Colonic mucosa (tissue), 4 donors: ENCODE data around the gene SLC30A5. TPM values are rescaled to one million over a fixed set of nuclear protein-coding genes. Genes with fewer than 3 reads are reported as not detected.
"Not testable (repeated sequence)": the region's sequence is repeated elsewhere in the genome, so short reads cannot be mapped to it uniquely, and the experiment has no call there.

Experiments used
- DNase-seq: peaks from one replicate; pipeline ENCODE4 v3.0.0-alpha.2; 2020
- H3K27ac ChIP-seq: fragments of 200-600 bp; one replicate; pipeline ENCODE4 v1.8.0; 2021
- H3K27me3 ChIP-seq: fragments of 200-600 bp; one replicate; pipeline ENCODE4 v1.8.0; 2021
- H3K36me3 ChIP-seq: fragments of 200-600 bp; one replicate; pipeline ENCODE4 v1.8.0; 2021
- H3K4me1 ChIP-seq: fragments of 200-600 bp; one replicate; pipeline ENCODE4 v1.8.0; 2021; ENCODE audit warnings: mild to moderate bottlenecking
- H3K4me3 ChIP-seq: fragments of 200-600 bp; one replicate; pipeline ENCODE4 v1.8.0; 2021
- H3K9ac ChIP-seq, 2 donors: one replicate each; pipeline ENCODE4 v1.7.0; 2013; ENCODE audit warnings: control low read depth in 2 of 2, low read depth in 2 of 2, low read length in 2 of 2
- H3K9me3 ChIP-seq: fragments of 200-600 bp; one replicate; pipeline ENCODE4 v1.8.0; 2021
- intact Hi-C: fragments of 100-400 bp; cut with DNase I; formaldehyde crosslinking; loops from one replicate; pipeline ENCODE4 v1.14.1; 2022
- total RNA-seq, 2 donors: library from RNA; stranded (reverse); fragmentation: NEBNext Ultra II Directional in 1 of 2; extraction: Animal tissue kit (Norgen Biotek cat#: 25700) in 1 of 2; gene quantifications; one replicate each; pipeline ENCODE4 v1.2.1, GENCODE V29; 2021
- TF ChIP-seq, protein P1 (sequence below): fragments of 200-600 bp; IDR thresholded peaks from one replicate; pipeline ENCODE4 v1.8.0; 2022; ENCODE audit warnings: antibody characterized with exemption, mild to moderate bottlenecking
- donor health status: healthy.
- donor health status: DM: no; HTN: no; CAD: no.
- donor health status: DM: no; HTN: no; CAD: no.

The SLC30A5 gene
- total RNA-seq, 2 donors from 2014 or later: 45.9 to 50.5 TPM

DNA sequence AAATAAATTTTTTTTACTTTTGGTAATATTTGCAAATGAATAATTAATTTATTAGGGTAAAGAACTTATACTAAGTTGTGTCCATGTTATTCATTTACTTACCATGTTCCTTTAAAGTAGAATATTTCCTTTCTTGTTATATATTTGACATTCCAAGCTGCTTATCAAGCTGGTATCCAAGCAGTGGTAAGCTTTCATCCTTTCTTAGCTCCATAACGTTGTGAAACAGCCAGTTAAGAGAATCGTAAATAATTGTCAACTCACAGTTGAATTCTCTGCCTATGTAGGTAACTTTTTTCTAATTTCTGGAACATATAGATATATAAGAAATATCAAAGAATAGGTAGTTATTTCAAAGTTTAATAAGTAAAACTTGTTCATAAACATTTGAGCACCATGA is 36.4 kb downstream of the SLC30A5 start:
- no peaks in the 10 kb centered on the region for H3K27me3 ChIP-seq
- no peaks in the 10 kb centered on the region for H3K36me3 ChIP-seq
- no peak overlapping the region for H3K27ac ChIP-seq
- DNase-seq: no peak
- no peaks in the 10 kb centered on the region for H3K9me3 ChIP-seq
- intact Hi-C loops: no loop called here
- TF ChIP-seq, protein P1, sequence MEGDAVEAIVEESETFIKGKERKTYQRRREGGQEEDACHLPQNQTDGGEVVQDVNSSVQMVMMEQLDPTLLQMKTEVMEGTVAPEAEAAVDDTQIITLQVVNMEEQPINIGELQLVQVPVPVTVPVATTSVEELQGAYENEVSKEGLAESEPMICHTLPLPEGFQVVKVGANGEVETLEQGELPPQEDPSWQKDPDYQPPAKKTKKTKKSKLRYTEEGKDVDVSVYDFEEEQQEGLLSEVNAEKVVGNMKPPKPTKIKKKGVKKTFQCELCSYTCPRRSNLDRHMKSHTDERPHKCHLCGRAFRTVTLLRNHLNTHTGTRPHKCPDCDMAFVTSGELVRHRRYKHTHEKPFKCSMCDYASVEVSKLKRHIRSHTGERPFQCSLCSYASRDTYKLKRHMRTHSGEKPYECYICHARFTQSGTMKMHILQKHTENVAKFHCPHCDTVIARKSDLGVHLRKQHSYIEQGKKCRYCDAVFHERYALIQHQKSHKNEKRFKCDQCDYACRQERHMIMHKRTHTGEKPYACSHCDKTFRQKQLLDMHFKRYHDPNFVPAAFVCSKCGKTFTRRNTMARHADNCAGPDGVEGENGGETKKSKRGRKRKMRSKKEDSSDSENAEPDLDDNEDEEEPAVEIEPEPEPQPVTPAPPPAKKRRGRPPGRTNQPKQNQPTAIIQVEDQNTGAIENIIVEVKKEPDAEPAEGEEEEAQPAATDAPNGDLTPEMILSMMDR: no peak
- no peak overlapping the region for H3K9ac ChIP-seq
- no peak overlapping the region for H3K4me3 ChIP-seq
- H3K4me1 ChIP-seq: no peaks in the 10 kb centered on the region

DNA sequence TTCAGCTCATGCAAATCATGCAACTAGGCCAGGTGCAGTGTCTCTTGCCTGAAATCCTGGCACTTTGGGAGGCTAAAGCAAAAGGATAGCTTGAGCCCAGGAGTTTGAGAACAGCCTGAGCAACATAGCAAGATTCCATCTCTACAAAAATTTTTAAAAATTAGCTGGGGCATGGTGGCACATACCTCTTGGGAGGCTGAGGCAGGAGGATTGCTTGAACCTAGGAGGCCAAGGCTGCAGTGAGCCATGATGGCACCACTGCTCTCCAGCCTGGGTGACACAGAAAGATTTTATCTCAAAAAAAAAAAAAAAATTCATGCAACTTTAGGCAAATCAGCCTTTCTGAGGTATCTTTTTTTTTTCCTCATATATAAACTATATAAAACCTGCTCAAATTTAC is 37.5 kb downstream of the SLC30A5 start:
- TF ChIP-seq, protein P1: no peak
- H3K9ac ChIP-seq: no peak overlapping the region

DNA sequence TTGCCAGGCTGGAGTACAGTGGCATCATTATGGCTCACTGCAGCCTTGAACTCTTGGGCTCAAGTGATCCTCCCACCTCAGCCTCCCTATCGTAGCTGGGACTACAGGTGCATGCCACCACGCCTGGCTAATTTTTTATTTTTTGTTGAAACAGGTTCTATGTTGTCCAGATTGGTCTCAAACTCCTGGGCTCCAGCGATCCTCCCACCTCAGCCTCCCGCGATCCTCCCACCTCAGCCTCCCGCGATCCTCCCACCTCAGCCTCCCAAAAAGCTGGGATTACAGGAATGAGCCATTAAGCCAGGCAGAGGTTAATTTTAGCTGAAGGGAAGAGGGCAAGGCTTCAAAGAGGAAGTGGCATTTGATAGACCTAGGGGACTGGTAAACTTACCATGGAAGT is 40.3 kb downstream of the SLC30A5 start:
- H3K27me3 ChIP-seq: no peaks in the 10 kb centered on the region
- intact Hi-C loops: no loop called here
- H3K27ac ChIP-seq: no peak overlapping the region
- TF ChIP-seq, protein P1: no peak
- no peaks in the 10 kb centered on the region for H3K36me3 ChIP-seq
- H3K9ac ChIP-seq: no peak overlapping the region
- no peaks in the 10 kb centered on the region for H3K9me3 ChIP-seq
- DNase-seq: no peak
- no peaks in the 10 kb centered on the region for H3K4me1 ChIP-seq
- H3K4me3 ChIP-seq: no peak overlapping the region

More for the DNA sequence above, 37.5 kb downstream of the SLC30A5 start:
- Histone ChIP-seq H3K36me3 (no peaks in the 10 kb centered on the region), H3K27ac (no peak overlapping the region), H3K4me1 (no peaks in the 10 kb centered on the region), H3K9me3 (no peaks in the 10 kb centered on the region), H3K27me3 (no peaks in the 10 kb centered on the region), H3K4me3 (no peak overlapping the region)
- no peak for DNase-seq
- intact Hi-C loops: no loop called here

DNA sequence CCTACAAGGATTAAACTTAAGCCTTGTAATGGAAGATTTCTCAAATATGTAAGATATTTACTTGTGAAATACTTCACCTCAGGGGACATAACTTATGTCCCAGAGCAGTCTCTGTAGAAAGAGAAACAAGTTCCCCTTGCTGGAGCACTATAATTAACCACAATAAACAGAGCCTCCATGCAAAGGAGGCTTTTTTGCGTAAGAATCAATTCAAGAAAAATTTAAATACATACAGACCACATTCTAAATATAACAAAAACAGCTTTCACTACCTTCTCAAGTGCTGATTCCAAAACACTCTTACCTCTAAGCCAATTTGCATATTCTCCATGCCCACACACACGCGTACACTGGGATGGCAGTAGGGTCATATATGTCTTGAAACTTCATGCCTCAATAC is 42.5 kb downstream of the SLC30A5 start:
- intact Hi-C loops: no loop called here
- H3K36me3 ChIP-seq: no peaks in the 10 kb centered on the region
- H3K27ac ChIP-seq: no peak overlapping the region
- H3K4me3 ChIP-seq: no peak overlapping the region
- no peaks in the 10 kb centered on the region for H3K4me1 ChIP-seq
- H3K9me3 ChIP-seq: no peaks in the 10 kb centered on the region
- TF ChIP-seq, protein P1: no peak
- H3K9ac ChIP-seq: no peak overlapping the region
- H3K27me3 ChIP-seq: no peaks in the 10 kb centered on the region
- no peak for DNase-seq

DNA sequence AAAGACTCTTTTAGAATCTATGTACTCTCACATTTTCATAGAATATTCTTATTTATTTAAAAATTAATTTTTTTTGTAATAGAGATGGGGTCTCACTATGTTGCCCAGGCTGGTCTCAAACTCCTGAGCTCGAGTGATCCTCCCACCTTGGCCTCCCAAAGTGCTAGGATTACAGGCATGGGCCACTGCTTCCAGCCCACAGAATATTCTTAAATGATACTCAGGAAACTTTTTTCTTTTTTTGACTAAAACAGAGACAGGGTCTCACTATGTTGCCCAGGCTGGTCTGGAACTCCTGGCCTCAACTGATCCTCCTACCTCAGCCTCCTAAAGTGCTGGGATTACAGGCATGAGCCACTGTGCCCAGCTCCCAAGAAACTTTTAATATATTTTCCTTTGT is 43.4 kb downstream of the SLC30A5 start:
- H3K4me3 ChIP-seq, H3K9me3 ChIP-seq, H3K9ac ChIP-seq, H3K27ac ChIP-seq, intact Hi-C loops, H3K4me1 ChIP-seq, H3K27me3 ChIP-seq, H3K36me3 ChIP-seq, DNase-seq: not testable (repeated sequence)

DNA sequence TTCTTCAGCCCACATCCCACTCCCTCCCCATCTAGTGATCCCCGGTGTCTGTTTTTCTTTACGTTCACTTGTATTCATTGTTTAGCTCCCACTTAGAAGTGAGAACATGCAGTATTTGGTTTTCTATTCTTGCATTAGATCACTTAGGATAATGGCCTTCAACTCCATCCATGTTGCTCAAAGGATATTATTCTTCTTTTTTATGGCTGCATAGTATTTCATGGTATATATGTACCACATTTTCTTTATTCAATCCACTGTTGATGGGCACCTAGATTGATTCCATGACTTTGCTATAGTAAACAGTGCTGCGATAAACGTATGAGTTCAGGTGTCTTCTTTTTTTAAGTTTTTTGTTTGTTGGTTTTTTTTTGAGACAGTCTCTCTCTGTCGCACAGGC is 44.0 kb downstream of the SLC30A5 start:
- no peak overlapping the region for H3K27ac ChIP-seq
- H3K4me1 ChIP-seq: no peaks in the 10 kb centered on the region
- no peak overlapping the region for H3K4me3 ChIP-seq
- no peaks in the 10 kb centered on the region for H3K27me3 ChIP-seq
- H3K36me3 ChIP-seq: no peaks in the 10 kb centered on the region
- intact Hi-C loops: no loop called here
- TF ChIP-seq, protein P1: no peak
- no peaks in the 10 kb centered on the region for H3K9me3 ChIP-seq
- no peak for DNase-seq
- H3K9ac ChIP-seq: no peak overlapping the region
